ENCODE results near the gene MGME1.
A peak's percentile ranks its signal among the peaks of the same experiment; 100 is the strongest.

Gene MGME1

GRCh38 chr20:17992224-17992637, 23.4 kb downstream of the MGME1 start:
- no peak overlapping the region for H3K4me3 ChIP-seq (replicated peaks; ENCODE audit: low read depth, low read length)
- DNase-seq (ENCODE audit: low read depth): no peak
- TF ChIP-seq CTCF (IDR thresholded peaks at IDR 0.05; ENCODE audit: low read length, missing control alignments): no peak

GRCh38 chr20:17992847-17993513, 24.2 kb downstream of the MGME1 start:
- peak; percentile 35 for DNase-seq (ENCODE audit: low read depth)
- TF ChIP-seq CTCF (IDR thresholded peaks at IDR 0.05; ENCODE audit: low read length, missing control alignments): no peak
- no peak overlapping the region for H3K4me3 ChIP-seq (replicated peaks; ENCODE audit: low read depth, low read length)

- no peak for TF ChIP-seq CTCF (IDR thresholded peaks at IDR 0.05; ENCODE audit: low read length, missing control alignments)
- no peak for DNase-seq (ENCODE audit: low read depth)
- no peak overlapping the region for H3K4me3 ChIP-seq (replicated peaks; ENCODE audit: low read depth, low read length)
Measured at GRCh38 chr20:17993546-17993945, 24.7 kb downstream of the MGME1 start.

GRCh38 chr20:17995967-17996819, 27.4 kb downstream of the MGME1 start:
- DNase-seq (ENCODE audit: low read depth): peak; percentile 80
- TF ChIP-seq CTCF (IDR thresholded peaks at IDR 0.05; ENCODE audit: low read length, missing control alignments): no peak
- H3K4me3 ChIP-seq (replicated peaks; ENCODE audit: low read depth, low read length): no peak overlapping the region

- H3K4me3 ChIP-seq (replicated peaks; ENCODE audit: low read depth, low read length): no peak overlapping the region
- no peak for DNase-seq (ENCODE audit: low read depth)
- no peak for TF ChIP-seq CTCF (IDR thresholded peaks at IDR 0.05; ENCODE audit: low read length, missing control alignments)
Measured at GRCh38 chr20:17998446-17998845, 29.6 kb downstream of the MGME1 start.

GRCh38 chr20:17999566-17999965, 30.7 kb downstream of the MGME1 start:
- no peak for DNase-seq (ENCODE audit: low read depth)
- TF ChIP-seq CTCF (IDR thresholded peaks at IDR 0.05; ENCODE audit: low read length, missing control alignments): no peak
- H3K4me3 ChIP-seq (replicated peaks; ENCODE audit: low read depth, low read length): no peak overlapping the region

Measured in fibroblast of pulmonary artery (primary cell).